ENCODE data around the gene UNC13B.

DNA sequence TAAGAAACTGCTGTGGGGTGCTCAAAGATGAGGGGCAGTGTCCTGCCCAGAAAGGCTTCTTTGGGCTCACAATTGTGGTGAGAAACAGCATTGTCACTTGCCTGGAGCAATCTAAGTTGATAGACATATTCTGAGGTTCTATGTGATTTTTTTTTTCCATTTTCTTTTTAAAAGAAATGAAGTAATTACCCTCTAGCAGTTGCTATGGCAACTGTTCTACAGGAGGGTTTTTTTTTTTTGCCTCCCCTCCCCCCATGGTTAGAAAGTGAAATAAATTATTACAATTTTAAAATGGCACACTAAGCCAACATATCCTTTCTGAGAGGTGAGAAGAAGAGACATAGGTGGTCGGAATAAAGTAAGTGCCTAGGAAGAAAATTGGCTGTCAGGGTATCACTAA is 127.0 kb downstream of the UNC13B start:
- TF ChIP-seq POLR2A (IDR thresholded peaks at IDR 0.05; ENCODE audit: low read depth, low read length) (no peak), TAF1 (IDR thresholded peaks at IDR 0.05; ENCODE audit: borderline replicate concordance, low read depth, low read length) (no peak)

Data from GM12892 (cell line).